GM19438 (cell line): ENCODE results near the gene EMP3.

ENCODE experiments used
- ATAC-seq: cut with Tn5 transposase; IDR thresholded peaks from one replicate; pipeline ENCODE4 v1.9.1; 2021; ENCODE audit warnings: low read depth; ENCODE audit not compliant: unreplicated experiment

Gene EMP3

GRCh38 chr19:48342841-48343540, 17.6 kb downstream of the EMP3 start:
- ATAC-seq = no peak

GRCh38 chr19:48344892-48345291, 19.5 kb downstream of the EMP3 start:
- ATAC-seq = no peak

DNA sequence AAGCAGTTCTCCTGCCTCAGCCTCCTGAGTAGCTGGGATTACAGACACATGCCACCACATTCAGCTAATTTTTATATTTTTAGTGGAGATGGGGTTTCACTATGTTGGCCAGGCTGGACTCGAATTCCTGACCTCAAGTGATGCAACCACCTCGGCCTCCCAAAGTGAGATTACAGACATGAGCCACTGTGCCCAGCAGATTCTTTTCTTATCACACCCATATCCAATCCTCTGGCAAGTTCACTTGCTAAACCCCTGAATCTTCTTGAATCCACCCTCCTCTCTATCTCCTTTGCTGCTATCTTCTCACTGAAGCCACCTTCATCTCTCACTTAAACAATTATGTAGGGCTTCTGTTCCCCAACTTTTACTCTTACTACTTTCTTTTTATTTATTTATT, 20.8 kb downstream of the EMP3 start:
- ATAC-seq = no peak

DNA sequence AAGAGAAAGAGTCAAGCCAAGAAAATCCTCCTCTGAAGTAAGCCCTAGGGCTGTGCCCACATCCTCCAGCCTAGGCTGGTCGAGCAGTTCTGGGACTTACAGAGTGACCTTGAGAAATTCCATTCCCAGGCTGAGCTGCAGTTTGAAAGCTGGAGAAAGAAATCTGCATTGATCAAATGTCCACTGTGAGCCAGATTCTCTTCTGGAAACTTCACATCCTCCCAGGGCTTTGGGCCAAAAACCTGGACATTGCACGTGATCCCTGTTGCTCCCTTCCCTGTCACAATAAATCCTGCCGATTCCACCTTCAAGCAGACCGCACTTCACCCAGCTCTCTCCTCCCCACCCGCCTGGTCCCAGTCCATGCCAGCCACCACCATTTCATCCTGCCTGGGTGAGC, 22.7 kb downstream of the EMP3 start:
- no peak for ATAC-seq

DNA sequence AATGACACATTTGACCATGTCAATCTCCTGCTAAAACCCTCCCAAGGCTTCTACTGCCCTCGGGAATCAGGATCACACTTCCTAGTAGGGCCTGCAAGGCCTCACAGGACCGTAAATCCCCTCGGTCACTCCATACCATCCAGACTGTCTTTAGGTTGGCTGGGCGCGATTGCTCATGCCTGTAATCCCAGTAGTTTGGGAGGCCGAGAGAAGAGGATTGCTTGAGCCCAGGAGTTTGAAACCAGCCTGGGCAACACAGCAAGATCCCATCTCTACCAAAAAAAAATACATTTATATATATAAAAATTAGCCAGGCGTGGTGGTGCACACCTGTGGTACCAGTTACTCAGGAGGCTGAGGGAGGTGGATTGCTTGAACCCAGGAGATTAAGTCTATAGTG, 23.4 kb downstream of the EMP3 start:
- ATAC-seq = no peak

GRCh38 chr19:48350856-48351255, 25.5 kb downstream of the EMP3 start:
- ATAC-seq = no peak

GRCh38 chr19:48351341-48351752, 26.0 kb downstream of the EMP3 start:
- no peak for ATAC-seq

- no peak for ATAC-seq
Measured at GRCh38 chr19:48353677-48354076, 28.3 kb downstream of the EMP3 start.

- no peak for ATAC-seq
Measured at GRCh38 chr19:48354332-48354992, 29.1 kb downstream of the EMP3 start.

DNA sequence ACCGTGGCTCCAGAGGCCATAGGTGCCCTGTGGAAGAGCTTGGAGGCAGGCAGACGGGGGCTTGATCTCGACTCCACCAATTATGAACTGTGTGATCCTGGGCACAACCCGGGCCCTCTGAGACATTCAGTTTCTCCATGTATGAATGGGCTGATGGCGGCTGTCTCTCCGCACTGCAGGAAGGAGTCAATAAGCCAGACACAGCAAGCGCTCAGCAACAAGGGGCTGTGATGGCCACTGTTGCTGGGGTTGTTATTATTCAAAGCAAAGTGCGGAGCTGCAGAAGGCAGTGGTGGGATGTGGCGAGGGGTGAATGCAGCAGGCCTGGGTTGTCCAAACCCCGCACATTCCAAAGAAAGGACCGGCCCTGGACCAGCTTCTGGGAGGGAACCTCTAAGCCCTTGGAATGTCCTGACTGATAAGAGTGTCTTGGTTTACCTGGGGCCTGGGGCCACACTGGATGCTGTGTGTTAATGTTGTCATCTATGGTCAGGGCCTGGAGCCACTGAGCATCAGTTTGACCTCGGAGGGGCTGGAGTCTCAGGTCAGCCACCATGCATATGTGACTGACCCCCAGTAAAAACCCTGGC, 30.1 kb downstream of the EMP3 start:
- no peak for ATAC-seq

- no peak for ATAC-seq
Measured at GRCh38 chr19:48359123-48359522, 33.8 kb downstream of the EMP3 start.

- ATAC-seq = no peak
Measured at GRCh38 chr19:48361912-48362311, 36.6 kb downstream of the EMP3 start.

GRCh38 chr19:48362716-48363499, 37.6 kb downstream of the EMP3 start:
- ATAC-seq = peak; percentile 47

DNA sequence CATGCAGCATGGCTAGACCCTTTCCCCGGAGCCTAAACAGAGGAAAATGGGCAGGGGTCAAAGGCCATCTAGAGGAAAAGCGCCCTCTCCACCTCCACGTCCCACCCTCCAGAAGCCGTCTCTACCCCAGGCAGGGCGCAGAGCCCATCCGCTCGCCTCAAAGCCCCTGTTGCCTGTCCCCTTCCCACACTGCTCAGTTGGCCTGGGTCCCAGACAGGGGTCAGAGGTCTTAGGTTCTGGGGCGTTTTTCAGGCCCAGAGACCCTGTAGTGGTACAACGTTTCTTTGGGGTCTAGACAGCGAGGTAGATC, 38.1 kb downstream of the EMP3 start:
- ATAC-seq = peak; percentile 7

GRCh38 chr19:48363810-48364597, 38.7 kb downstream of the EMP3 start, which contains the start of the genes SYNGR4 and TMEM143:
Gene SYNGR4 (plus strand): TSS chr19:48364367. CDS start chr19:48365843, 1,476 bp downstream.
Gene TMEM143 (minus strand): TSS chr19:48363940. CDS start chr19:48363920, 20 bp downstream.
- ATAC-seq = peak; percentile 75

- ATAC-seq = no peak
Measured at GRCh38 chr19:48364598-48365348, 39.4 kb downstream of the EMP3 start.

GRCh38 chr19:48365602-48366001, 40.2 kb downstream of the EMP3 start:
- no peak for ATAC-seq

DNA sequence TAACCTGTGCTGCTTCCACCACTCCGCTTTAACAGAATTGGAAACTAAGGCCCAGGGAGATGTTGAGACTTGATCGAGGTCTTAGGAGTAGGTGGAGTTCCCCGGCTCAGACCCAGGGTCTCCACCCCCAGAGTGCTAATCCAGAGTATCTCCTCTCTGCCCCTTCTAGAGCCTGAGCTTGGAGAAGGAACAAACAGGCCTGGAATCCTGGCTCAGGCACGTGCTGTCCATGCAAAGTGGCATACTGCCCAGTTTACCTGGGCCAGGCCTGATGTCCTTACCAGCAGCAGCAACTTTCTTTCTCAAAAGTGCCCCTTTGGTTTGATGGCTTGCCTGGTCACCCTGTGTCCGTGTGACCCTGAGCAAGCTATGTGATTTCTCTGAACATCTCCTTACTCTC, 42.5 kb downstream of the EMP3 start:
- no peak for ATAC-seq

GRCh38 chr19:48368936-48369335, 43.6 kb downstream of the EMP3 start:
- ATAC-seq = no peak

- ATAC-seq = no peak
Measured at GRCh38 chr19:48370955-48371354, 45.6 kb downstream of the EMP3 start.
